ENCODE data around the gene EXOC1L. TPM values are rescaled to one million over a fixed set of nuclear protein-coding genes. Genes with fewer than 3 reads are reported as not detected.
"Not testable (repeated sequence)": the region's sequence is repeated elsewhere in the genome, so short reads cannot be mapped to it uniquely, and the experiment has no call there.

The EXOC1L gene
- total RNA-seq, 2 experiments from 2014 or later = not detected

GRCh38 chr4:55840956-55841355 is 21.4 kb downstream of the EXOC1L start:
- Mint-ChIP-seq H3K4me1 (ENCODE audit: low read depth) (no peaks in the 10 kb centered on the region), H3K27ac (no peak overlapping the region), H3K36me3 (ENCODE audit: low read depth) (peaks cover 3% of the 10 kb centered on the region), H3K27me3 (ENCODE audit: low read depth) (peaks cover 3% of the 10 kb centered on the region), H3K9me3 (peaks cover 3% of the 10 kb centered on the region), H3K4me3 (no peak overlapping the region)
- DNase-seq = no peak
- CTCF ChIA-PET = no interaction called here
- intact Hi-C loops (cut with micrococcal nuclease) = no loop called here

DNA sequence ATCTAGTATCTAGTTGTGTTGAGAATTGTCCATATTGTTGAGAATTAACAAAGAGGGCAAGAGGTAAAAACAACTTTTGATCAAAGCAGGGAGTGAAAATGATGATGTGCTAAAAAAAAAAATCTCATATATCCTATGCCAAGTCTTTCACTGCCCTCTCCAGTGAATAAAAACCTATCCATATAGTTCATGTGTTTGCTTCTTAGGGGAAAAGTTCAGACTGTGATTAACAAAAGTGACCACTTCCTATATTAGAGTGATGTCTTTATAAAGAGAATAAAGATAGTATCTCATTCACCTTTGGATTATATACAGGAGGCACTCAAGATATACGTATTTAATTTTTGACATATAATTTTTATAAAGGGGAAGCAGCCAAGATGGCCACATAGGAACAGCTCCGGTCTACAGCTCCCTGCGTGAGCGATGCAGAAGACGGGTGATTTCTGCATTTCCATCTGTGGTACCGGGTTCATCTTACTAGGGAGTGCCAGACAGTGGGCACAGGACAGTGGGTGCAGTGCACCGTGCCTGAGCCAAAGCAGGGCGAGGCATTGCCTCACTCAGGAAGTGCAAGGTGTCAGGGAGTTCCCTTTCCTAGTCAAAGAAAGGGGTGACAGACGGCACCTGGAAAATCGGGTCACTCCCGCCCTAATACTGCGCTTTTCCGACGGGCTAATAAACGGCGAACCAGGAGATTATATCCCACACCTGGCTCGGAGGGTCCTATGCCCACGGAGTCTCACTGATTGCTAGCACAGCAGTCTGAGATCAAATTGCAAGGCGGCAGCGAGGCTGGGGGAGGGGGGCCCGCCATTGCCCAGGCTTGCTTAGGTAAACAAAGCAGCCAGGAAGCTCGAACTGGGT is 22.0 kb downstream of the EXOC1L start:
- H3K27me3 Mint-ChIP-seq (ENCODE audit: low read depth); H3K9me3 Mint-ChIP-seq; DNase-seq; H3K27ac Mint-ChIP-seq; H3K36me3 Mint-ChIP-seq (ENCODE audit: low read depth); intact Hi-C loops (cut with micrococcal nuclease); H3K4me3 Mint-ChIP-seq; CTCF ChIA-PET; H3K4me1 Mint-ChIP-seq (ENCODE audit: low read depth): not testable (repeated sequence)

DNA sequence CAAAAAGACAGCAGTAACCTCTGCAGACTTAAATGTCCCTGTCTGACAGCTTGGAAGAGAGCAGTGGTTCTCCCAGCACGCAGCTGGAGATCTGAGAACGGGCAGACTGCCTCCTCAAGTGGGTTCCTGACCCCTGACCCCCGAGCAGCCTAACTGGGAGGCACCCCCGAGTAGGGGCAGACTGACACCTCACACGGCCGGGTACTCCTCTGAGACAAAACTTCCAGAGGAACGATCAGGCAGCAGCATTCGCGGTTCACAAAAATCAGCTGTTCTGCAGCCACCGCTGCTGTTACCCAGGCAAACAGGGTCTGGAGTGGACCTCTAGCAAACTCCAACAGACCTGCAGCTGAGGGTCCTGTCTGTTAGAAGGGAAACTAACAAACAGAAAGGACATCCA is 22.7 kb downstream of the EXOC1L start:
- H3K36me3 Mint-ChIP-seq (ENCODE audit: low read depth); H3K27ac Mint-ChIP-seq; H3K9me3 Mint-ChIP-seq; CTCF ChIA-PET; DNase-seq; intact Hi-C loops (cut with micrococcal nuclease); H3K4me3 Mint-ChIP-seq; H3K27me3 Mint-ChIP-seq (ENCODE audit: low read depth); H3K4me1 Mint-ChIP-seq (ENCODE audit: low read depth): not testable (repeated sequence)

DNA sequence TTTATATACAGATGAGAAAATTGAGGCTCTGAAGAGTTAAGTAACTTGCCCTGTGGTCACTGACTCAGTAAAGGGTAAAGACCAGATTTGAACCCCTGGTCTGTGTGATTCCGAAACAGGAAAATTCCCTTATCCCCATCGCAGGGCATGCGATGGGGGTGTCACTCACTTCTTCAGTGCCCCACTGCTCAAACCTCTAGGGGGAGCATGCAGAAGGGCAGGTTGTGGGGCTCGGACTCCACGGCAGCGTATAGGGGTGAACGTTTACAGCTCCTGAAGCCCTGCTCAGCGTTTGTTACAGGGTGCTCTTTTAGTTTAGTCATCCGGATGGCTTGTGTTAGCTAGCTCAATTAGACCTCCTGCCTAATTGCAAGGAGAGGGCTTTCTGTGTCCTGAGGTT is 30.1 kb downstream of the EXOC1L start:
- no peaks in the 10 kb centered on the region for H3K27me3 Mint-ChIP-seq (ENCODE audit: low read depth)
- intact Hi-C loops (cut with micrococcal nuclease) = loop anchor here (5.0 to 10.0 kb wide), 4 partner anchors 143 to 1125 kb away; partner anchors contain the start of genes NOA1, POLR2B and REST
- DNase-seq = no peak
- CTCF ChIA-PET = interaction anchor here (0.9 kb wide), 1 partner anchor 97 kb away, joined by 3 read pairs; no protein-coding TSS in a partner anchor
- H3K27ac Mint-ChIP-seq = no peak overlapping the region
- H3K9me3 Mint-ChIP-seq = no peaks in the 10 kb centered on the region
- no peaks in the 10 kb centered on the region for H3K36me3 Mint-ChIP-seq (ENCODE audit: low read depth)
- H3K4me1 Mint-ChIP-seq (ENCODE audit: low read depth) = peaks cover 25% of the 10 kb centered on the region
- no peak overlapping the region for H3K4me3 Mint-ChIP-seq

GRCh38 chr4:55851885-55852284 is 32.3 kb downstream of the EXOC1L start:
- CTCF ChIA-PET = interaction anchor here (1.0 kb wide), 1 partner anchor 14 kb away, joined by 4 read pairs; no protein-coding TSS in a partner anchor
- H3K36me3 Mint-ChIP-seq (ENCODE audit: low read depth) = no peaks in the 10 kb centered on the region
- H3K9me3 Mint-ChIP-seq = no peaks in the 10 kb centered on the region
- peak; percentile 61 for DNase-seq
- intact Hi-C loops (cut with micrococcal nuclease) = loop anchor here (1.0 to 10.0 kb wide), 7 partner anchors 140 to 1123 kb away; partner anchors contain the start of genes CLOCK, NOA1, POLR2B and REST
- peak overlapping the region; percentile 43 for H3K27ac Mint-ChIP-seq
- no peaks in the 10 kb centered on the region for H3K27me3 Mint-ChIP-seq (ENCODE audit: low read depth)
- H3K4me1 Mint-ChIP-seq (ENCODE audit: low read depth) = peaks cover 25% of the 10 kb centered on the region
- peak overlapping the region; percentile 32 for H3K4me3 Mint-ChIP-seq

DNA sequence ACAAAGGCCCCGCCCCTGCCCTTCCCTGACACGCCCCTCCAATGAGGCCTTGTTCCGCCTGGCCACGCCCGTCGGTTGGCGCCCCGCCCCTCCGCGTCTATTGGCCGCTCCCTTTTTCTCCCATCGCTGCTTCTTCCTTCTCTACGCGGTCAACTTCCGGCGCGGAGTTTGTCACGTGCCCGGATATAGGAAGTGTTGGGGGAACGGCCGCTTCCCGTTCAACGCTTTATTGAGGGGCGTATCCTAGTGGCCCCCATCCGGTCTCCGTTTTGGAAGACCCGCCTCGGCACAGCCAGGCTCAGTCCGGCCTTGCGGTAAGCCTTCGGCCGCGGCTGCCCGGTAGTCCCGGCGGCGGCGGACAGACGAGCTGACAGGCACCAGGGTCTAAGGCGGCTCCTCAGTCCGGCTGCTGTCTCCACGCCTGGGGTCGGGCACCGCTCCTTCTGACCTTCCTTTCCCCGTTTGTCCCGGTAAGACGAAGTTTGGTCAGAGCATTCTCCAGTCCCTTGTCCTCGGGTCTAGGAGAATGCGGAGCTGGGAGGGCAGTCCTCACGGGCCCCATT is 34.0 kb downstream of the EXOC1L start, which contains the start of gene EXOC1:
EXOC1 (plus strand) TSS at position 165 of the 563 bp plus-strand sequence. CDS start 4,676 bp downstream, outside the sequence.
- Mint-ChIP-seq H3K36me3 (ENCODE audit: low read depth) (peaks cover 7% of the 10 kb centered on the region), H3K27me3 (ENCODE audit: low read depth) (no peaks in the 10 kb centered on the region), H3K9me3 (no peaks in the 10 kb centered on the region), H3K4me3 (peak within 1 kb of the TSS; percentile 32), H3K27ac (peak within 1 kb of the TSS; percentile 86), H3K4me1 (ENCODE audit: low read depth) (peaks cover 28% of the 10 kb centered on the region)
- peak; percentile 99 for DNase-seq
- intact Hi-C loops (cut with micrococcal nuclease) = loop anchor here (1.0 to 10.0 kb wide), 10 partner anchors 54 to 1121 kb away; partner anchors contain the start of genes AASDH, CEP135, CLOCK and NOA1
- CTCF ChIA-PET = interaction anchor here (1.0 to 2.4 kb wide), 3 partner anchors 11 to 308 kb away, joined by 3 to 15 read pairs (median 4); no protein-coding TSS in a partner anchor

- Mint-ChIP-seq H3K4me3 (no peak overlapping the region), H3K9me3 (no peaks in the 10 kb centered on the region), H3K36me3 (ENCODE audit: low read depth) (peaks cover 7% of the 10 kb centered on the region), H3K4me1 (ENCODE audit: low read depth) (peaks cover 28% of the 10 kb centered on the region), H3K27me3 (ENCODE audit: low read depth) (no peaks in the 10 kb centered on the region), H3K27ac (peak overlapping the region; percentile 86)
- DNase-seq = no peak
- intact Hi-C loops (cut with micrococcal nuclease) = loop anchor here (5.0 to 10.0 kb wide), 4 partner anchors 138 to 1121 kb away; partner anchors contain the start of genes NOA1, POLR2B and REST
- CTCF ChIA-PET = interaction anchor here (0.6 to 2.4 kb wide), 4 partner anchors 11 to 538 kb away, joined by 3 to 15 read pairs (median 5); no protein-coding TSS in a partner anchor
Measured at GRCh38 chr4:55854129-55854528, 34.5 kb downstream of the EXOC1L start.

- peaks cover 10% of the 10 kb centered on the region for H3K36me3 Mint-ChIP-seq (ENCODE audit: low read depth)
- H3K4me3 Mint-ChIP-seq = no peak overlapping the region
- peaks cover 13% of the 10 kb centered on the region for H3K4me1 Mint-ChIP-seq (ENCODE audit: low read depth)
- CTCF ChIA-PET = no interaction called here
- no peaks in the 10 kb centered on the region for H3K27me3 Mint-ChIP-seq (ENCODE audit: low read depth)
- H3K9me3 Mint-ChIP-seq = no peaks in the 10 kb centered on the region
- no peak overlapping the region for H3K27ac Mint-ChIP-seq
- intact Hi-C loops (cut with micrococcal nuclease) = loop anchor here (10.0 kb wide), 2 partner anchors 913 to 1117 kb away; partner anchors contain the start of genes NOA1 and POLR2B
- no peak for DNase-seq
Measured at GRCh38 chr4:55857586-55857985, 38.0 kb downstream of the EXOC1L start.

- no peak for DNase-seq
- H3K27me3 Mint-ChIP-seq (ENCODE audit: low read depth) = no peaks in the 10 kb centered on the region
- H3K27ac Mint-ChIP-seq = no peak overlapping the region
- no peaks in the 10 kb centered on the region for H3K9me3 Mint-ChIP-seq
- H3K4me1 Mint-ChIP-seq (ENCODE audit: low read depth) = peaks cover 5% of the 10 kb centered on the region
- H3K36me3 Mint-ChIP-seq (ENCODE audit: low read depth) = peaks cover 12% of the 10 kb centered on the region
- intact Hi-C loops (cut with micrococcal nuclease) = loop anchor here (10.0 kb wide), 3 partner anchors 675 to 1115 kb away; partner anchors contain the start of genes NOA1 and POLR2B
- H3K4me3 Mint-ChIP-seq = no peak overlapping the region
- CTCF ChIA-PET = interaction anchor here (0.6 kb wide), 1 partner anchor 28 kb away, joined by 3 read pairs; no protein-coding TSS in a partner anchor
Measured at GRCh38 chr4:55859711-55860110, 40.1 kb downstream of the EXOC1L start.

DNA sequence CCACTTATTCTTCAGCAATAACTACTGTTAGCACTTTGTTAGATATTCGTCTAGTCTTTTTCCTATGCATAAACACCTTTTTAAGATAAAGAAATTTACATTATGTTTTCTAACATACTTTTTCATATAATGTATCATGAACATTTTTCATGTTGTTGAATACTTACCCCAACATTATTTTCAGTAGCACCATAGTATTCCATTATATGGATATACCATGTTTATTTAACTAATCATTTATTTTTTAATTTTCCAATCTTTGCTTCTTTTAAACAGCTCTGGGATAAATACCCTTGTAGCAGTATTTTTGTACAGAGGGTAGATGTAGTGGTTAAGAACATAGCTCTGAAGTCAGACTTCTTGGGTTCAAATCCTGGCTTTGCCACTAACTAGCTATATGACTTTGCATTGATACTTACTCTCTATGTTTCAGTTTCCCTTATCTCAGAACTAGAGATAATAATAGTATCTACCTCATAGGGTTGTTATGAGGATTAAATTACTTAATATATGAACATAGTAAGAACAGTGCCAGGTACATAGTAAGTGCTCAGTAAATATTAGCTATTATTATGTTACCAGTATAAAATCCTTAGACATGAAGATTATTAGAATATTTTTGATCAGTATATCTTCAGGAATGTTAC is 45.1 kb downstream of the EXOC1L start:
- no peak overlapping the region for H3K4me3 Mint-ChIP-seq
- H3K9me3 Mint-ChIP-seq = no peaks in the 10 kb centered on the region
- H3K36me3 Mint-ChIP-seq (ENCODE audit: low read depth) = peaks cover 14% of the 10 kb centered on the region
- no peak overlapping the region for H3K27ac Mint-ChIP-seq
- CTCF ChIA-PET = interaction anchor here (0.8 to 1.2 kb wide), 4 partner anchors 11 to 509 kb away, joined by 3 to 4 read pairs (median 4); partner anchors contain the start of gene EXOC1
- peaks cover 18% of the 10 kb centered on the region for H3K4me1 Mint-ChIP-seq (ENCODE audit: low read depth)
- intact Hi-C loops (cut with micrococcal nuclease) = loop anchor here (5.0 to 10.0 kb wide), 7 partner anchors 107 to 680 kb away; partner anchors contain the start of genes CLOCK and NMU
- no peaks in the 10 kb centered on the region for H3K27me3 Mint-ChIP-seq (ENCODE audit: low read depth)
- no peak for DNase-seq

GRCh38 chr4:55865228-55865806 is 45.7 kb downstream of the EXOC1L start:
- intact Hi-C loops (cut with micrococcal nuclease) = loop anchor here (5.0 to 10.0 kb wide), 7 partner anchors 108 to 681 kb away; partner anchors contain the start of genes CLOCK and NMU
- no peaks in the 10 kb centered on the region for H3K27me3 Mint-ChIP-seq (ENCODE audit: low read depth)
- peaks cover 18% of the 10 kb centered on the region for H3K4me1 Mint-ChIP-seq (ENCODE audit: low read depth)
- CTCF ChIA-PET = interaction anchor here (0.6 to 1.2 kb wide), 9 partner anchors 11 to 1059 kb away, joined by 3 to 6 read pairs (median 4); partner anchors contain the start of gene EXOC1
- H3K9me3 Mint-ChIP-seq = no peaks in the 10 kb centered on the region
- peaks cover 14% of the 10 kb centered on the region for H3K36me3 Mint-ChIP-seq (ENCODE audit: low read depth)
- no peak for DNase-seq
- peak overlapping the region; percentile 46 for H3K27ac Mint-ChIP-seq
- H3K4me3 Mint-ChIP-seq = no peak overlapping the region
